H9 (cell line): ENCODE results near the gene SLC2A2. TPM values are rescaled to one million over a fixed set of nuclear protein-coding genes. Genes with fewer than 3 reads are reported as not detected.

ENCODE experiments used
- DNase-seq: peaks from one replicate; pipeline ENCODE4 v3.0.0-alpha.2; 2017
- H2AFZ ChIP-seq: one replicate; pipeline ENCODE4 v1.6.1; 2013; ENCODE audit warnings: mild to moderate bottlenecking, low read length, control low read depth, moderate library complexity
- H2AK5ac ChIP-seq: 2 replicates; pipeline ENCODE4 v1.6.1; 2013; ENCODE audit warnings: low read length, control low read depth, mixed read lengths; ENCODE audit not compliant: insufficient read length
- H2BK120ac ChIP-seq: one replicate; pipeline ENCODE4 v1.6.1; 2013; ENCODE audit warnings: low read depth, mild to moderate bottlenecking, low read length, control low read depth, inconsistent platforms; ENCODE audit not compliant: poor library complexity, severe bottlenecking
- H2BK12ac ChIP-seq: 2 replicates; pipeline ENCODE4 v1.6.1; 2013; ENCODE audit warnings: low read length, control low read depth, mixed read lengths, low read depth; ENCODE audit not compliant: insufficient read length
- H2BK15ac ChIP-seq: 2 replicates; pipeline ENCODE4 v1.6.1; 2013; ENCODE audit warnings: low read depth, low read length, control low read depth
- H2BK20ac ChIP-seq: one replicate; pipeline ENCODE4 v1.6.1; 2013; ENCODE audit warnings: low read depth, mild to moderate bottlenecking, low read length, control low read depth, inconsistent platforms; ENCODE audit not compliant: poor library complexity, severe bottlenecking
- H2BK5ac ChIP-seq: 2 replicates; pipeline ENCODE4 v1.6.1; 2013; ENCODE audit warnings: low read length, control low read depth, mixed read lengths; ENCODE audit not compliant: insufficient read length
- H3K14ac ChIP-seq: 2 replicates; pipeline ENCODE4 v1.6.1; 2013; ENCODE audit warnings: low read length, control low read depth; ENCODE audit not compliant: insufficient read depth
- H3K18ac ChIP-seq: 2 replicates; pipeline ENCODE4 v1.6.1; 2013; ENCODE audit warnings: low read depth, mild to moderate bottlenecking, mixed read lengths, low read length, control low read depth; ENCODE audit not compliant: insufficient read length
- H3K23ac ChIP-seq: 2 replicates; pipeline ENCODE4 v1.6.1; 2013; ENCODE audit warnings: low read length, control low read depth, mixed read lengths, low read depth; ENCODE audit not compliant: insufficient read length
- H3K23me2 ChIP-seq: 2 replicates; pipeline ENCODE4 v1.6.1; 2013; ENCODE audit warnings: low read depth, mild to moderate bottlenecking, mixed read lengths, low read length, control low read depth; ENCODE audit not compliant: insufficient read length, poor library complexity, severe bottlenecking
- H3K27ac ChIP-seq: 2 replicates; pipeline ENCODE4 v1.5.1; 2013; ENCODE audit warnings: low read length, control low read depth, mixed read lengths, low read depth; ENCODE audit not compliant: insufficient read length
- H3K27me3 ChIP-seq: 2 replicates; pipeline ENCODE4 v1.6.1; 2013; ENCODE audit warnings: low read length, control low read depth, inconsistent platforms; ENCODE audit not compliant: insufficient read depth
- H3K4ac ChIP-seq: 2 replicates; pipeline ENCODE4 v1.6.1; 2013; ENCODE audit warnings: low read depth, mild to moderate bottlenecking, control low read depth, inconsistent platforms, low read length, moderate library complexity
- H3K4me1 ChIP-seq: 2 replicates; pipeline ENCODE4 v1.6.1; 2013; ENCODE audit warnings: low read length, control low read depth, inconsistent platforms; ENCODE audit not compliant: insufficient read depth
- H3K4me2 ChIP-seq: 2 replicates; pipeline ENCODE4 v1.6.1; 2013; ENCODE audit warnings: low read length, control low read depth, mixed read lengths; ENCODE audit not compliant: insufficient read length, insufficient read depth
- H3K56ac ChIP-seq: 2 replicates; pipeline ENCODE4 v1.6.1; 2013; ENCODE audit warnings: low read depth, mild to moderate bottlenecking, mixed read lengths, low read length, control low read depth; ENCODE audit not compliant: insufficient read length
- H3K79me1 ChIP-seq: 2 replicates; pipeline ENCODE4 v1.6.1; 2013; ENCODE audit warnings: low read depth, mild to moderate bottlenecking, moderate library complexity, low read length, control low read depth, inconsistent platforms; ENCODE audit not compliant: insufficient read depth, poor library complexity, severe bottlenecking
- H3K79me2 ChIP-seq: 2 replicates; pipeline ENCODE4 v1.6.1; 2013; ENCODE audit warnings: low read length, control low read depth, inconsistent platforms; ENCODE audit not compliant: insufficient read depth
- H3K9ac ChIP-seq: 2 replicates; pipeline ENCODE4 v1.6.1; 2013; ENCODE audit warnings: low read length, control low read depth, mixed read lengths; ENCODE audit not compliant: insufficient read length; ENCODE audit errors: extremely low read depth
- H3K9me3 ChIP-seq: one replicate; pipeline ENCODE4 v1.6.1; 2013; ENCODE audit warnings: low read depth, low read length, inconsistent platforms; ENCODE audit not compliant: control insufficient read depth
- H3T11ph ChIP-seq: one replicate; pipeline ENCODE4 v1.6.1; 2013; ENCODE audit warnings: mild to moderate bottlenecking, low read length, control low read depth, inconsistent platforms
- H4K20me1 ChIP-seq: one replicate; pipeline ENCODE4 v1.6.1; 2013; ENCODE audit not compliant: control insufficient read depth, insufficient read length, insufficient read depth
- H4K5ac ChIP-seq: 2 replicates; pipeline ENCODE4 v1.6.1; 2013; ENCODE audit warnings: low read depth, mild to moderate bottlenecking, mixed read lengths, low read length, control low read depth; ENCODE audit not compliant: insufficient read length
- H4K8ac ChIP-seq: replicated peaks from 2 replicates; pipeline ENCODE4 v1.6.1; 2013; ENCODE audit warnings: low read length, control low read depth, mixed read lengths, low read depth; ENCODE audit not compliant: insufficient read length
- H4K91ac ChIP-seq: 2 replicates; pipeline ENCODE4 v1.6.1; 2013; ENCODE audit warnings: low read depth, mild to moderate bottlenecking, moderate library complexity, mixed read lengths, low read length, control low read depth; ENCODE audit not compliant: insufficient read length
- H3K27ac Mint-ChIP-seq, 3 experiments: 2 replicates in 2 of 3; 3 replicates in 1 of 3; pipeline ENCODE4 v1.8.0; 2020 to 2021; ENCODE audit warnings: mixed read lengths in 3 of 3, mild to moderate bottlenecking in 1 of 3, moderate library complexity in 1 of 3
- H3K27me3 Mint-ChIP-seq: 2 replicates; pipeline ENCODE4 v1.8.0; 2021; ENCODE audit warnings: low read depth, mild to moderate bottlenecking, moderate library complexity, mixed read lengths
- H3K36me3 Mint-ChIP-seq, 3 experiments: 2 replicates in 2 of 3; 3 replicates in 1 of 3; pipeline ENCODE4 v1.8.0; 2020 to 2021; ENCODE audit warnings: low read depth in 3 of 3, mixed read lengths in 3 of 3; ENCODE audit not compliant: insufficient read depth in 1 of 3
- H3K4me1 Mint-ChIP-seq, 2 experiments: 2 replicates each; pipeline ENCODE4 v1.8.0; 2020; ENCODE audit warnings: mixed read lengths in 2 of 2
- H3K4me3 Mint-ChIP-seq, 2 experiments: 2 replicates in 1 of 2; 3 replicates in 1 of 2; pipeline ENCODE4 v1.8.0; 2020 to 2021; ENCODE audit warnings: mild to moderate bottlenecking in 2 of 2, mixed read lengths in 2 of 2, moderate library complexity in 1 of 2
- H3K9me3 Mint-ChIP-seq, 2 experiments: 2 replicates in 1 of 2; 3 replicates in 1 of 2; pipeline ENCODE4 v1.8.0; 2020; ENCODE audit warnings: mild to moderate bottlenecking in 2 of 2, mixed read lengths in 2 of 2, moderate library complexity in 1 of 2
- whole genome bisulfite sequencing: extraction: QIAGEN DNeasy Blood & Tissue Kit; methylation state at CpG from one replicate; pipeline ENCODE4 v1.1.7; 2013; ENCODE audit warnings: missing lambda C conversion rate, low lambda C conversion rate, mixed read lengths; ENCODE audit not compliant: insufficient read length; ENCODE audit errors: extremely low coverage; 5-methylcytosine and 5-hydroxymethylcytosine counted together
- total RNA-seq: library from RNA; stranded (reverse); gene quantifications from 2 replicates; pipeline ENCODE4 v1.2.1, GENCODE V29; 2021
- TF ChIP-seq, protein P1 (sequence below): fragments of 200-600 bp; sonication (generic); conservative IDR thresholded peaks from 3 replicates; pipeline ENCODE4 v1.8.0; 2021; ENCODE audit warnings: antibody characterized with exemption, mild to moderate bottlenecking

The SLC2A2 gene
- total RNA-seq, 1 experiment from 2014 or later, result not detected

GRCh38 chr3:170992854-170993253 lies 33.7 kb downstream of the SLC2A2 start:
- Histone ChIP-seq H4K91ac (no peak overlapping the region), H2BK15ac (no peak overlapping the region), H3K18ac (no peak overlapping the region), H3K56ac (no peak overlapping the region), H4K20me1 (no peaks in the 10 kb centered on the region), H3K4me2 (no peak overlapping the region), H3K14ac (no peak overlapping the region), H2BK5ac (no peak overlapping the region), H4K8ac (no peak overlapping the region), H3K23ac (no peak overlapping the region), H3K23me2 (no peaks in the 10 kb centered on the region), H2AFZ (no peak overlapping the region), H2AK5ac (no peak overlapping the region), H2BK12ac (no peak overlapping the region), H3K27ac (no peak overlapping the region), H4K5ac (no peak overlapping the region), H2BK120ac (no peak overlapping the region), H3K27me3 (no peaks in the 10 kb centered on the region), H3K9me3 (no peaks in the 10 kb centered on the region), H2BK20ac (no peak overlapping the region), H3T11ph (no peak overlapping the region), H3K9ac (no peak overlapping the region), H3K4me1 (no peaks in the 10 kb centered on the region), H3K79me1 (no peaks in the 10 kb centered on the region), H3K4ac (no peak overlapping the region), H3K79me2 (no peaks in the 10 kb centered on the region)
- Mint-ChIP-seq H3K9me3 (no peaks in the 10 kb centered on the region), H3K36me3 (no peaks in the 10 kb centered on the region), H3K4me3 (no peak overlapping the region), H3K4me1 (no peaks in the 10 kb centered on the region), H3K27ac (no peak overlapping the region), H3K27me3 (no peaks in the 10 kb centered on the region)
- no peak for DNase-seq
- TF ChIP-seq, protein P1, sequence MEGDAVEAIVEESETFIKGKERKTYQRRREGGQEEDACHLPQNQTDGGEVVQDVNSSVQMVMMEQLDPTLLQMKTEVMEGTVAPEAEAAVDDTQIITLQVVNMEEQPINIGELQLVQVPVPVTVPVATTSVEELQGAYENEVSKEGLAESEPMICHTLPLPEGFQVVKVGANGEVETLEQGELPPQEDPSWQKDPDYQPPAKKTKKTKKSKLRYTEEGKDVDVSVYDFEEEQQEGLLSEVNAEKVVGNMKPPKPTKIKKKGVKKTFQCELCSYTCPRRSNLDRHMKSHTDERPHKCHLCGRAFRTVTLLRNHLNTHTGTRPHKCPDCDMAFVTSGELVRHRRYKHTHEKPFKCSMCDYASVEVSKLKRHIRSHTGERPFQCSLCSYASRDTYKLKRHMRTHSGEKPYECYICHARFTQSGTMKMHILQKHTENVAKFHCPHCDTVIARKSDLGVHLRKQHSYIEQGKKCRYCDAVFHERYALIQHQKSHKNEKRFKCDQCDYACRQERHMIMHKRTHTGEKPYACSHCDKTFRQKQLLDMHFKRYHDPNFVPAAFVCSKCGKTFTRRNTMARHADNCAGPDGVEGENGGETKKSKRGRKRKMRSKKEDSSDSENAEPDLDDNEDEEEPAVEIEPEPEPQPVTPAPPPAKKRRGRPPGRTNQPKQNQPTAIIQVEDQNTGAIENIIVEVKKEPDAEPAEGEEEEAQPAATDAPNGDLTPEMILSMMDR, result no peak
- WGBS, result no CpG with 5 or more reads among the region's 2 CpGs
